GM18526 (cell line): ENCODE data around the gene BCL11A.

ENCODE experiments used
- POLR2A ChIP-seq: IDR thresholded peaks from 3 replicates; pipeline ENCODE4 v1.6.1; 2011; ENCODE audit not compliant: insufficient read length; ENCODE audit errors: extremely low read depth

BCL11A gene

DNA sequence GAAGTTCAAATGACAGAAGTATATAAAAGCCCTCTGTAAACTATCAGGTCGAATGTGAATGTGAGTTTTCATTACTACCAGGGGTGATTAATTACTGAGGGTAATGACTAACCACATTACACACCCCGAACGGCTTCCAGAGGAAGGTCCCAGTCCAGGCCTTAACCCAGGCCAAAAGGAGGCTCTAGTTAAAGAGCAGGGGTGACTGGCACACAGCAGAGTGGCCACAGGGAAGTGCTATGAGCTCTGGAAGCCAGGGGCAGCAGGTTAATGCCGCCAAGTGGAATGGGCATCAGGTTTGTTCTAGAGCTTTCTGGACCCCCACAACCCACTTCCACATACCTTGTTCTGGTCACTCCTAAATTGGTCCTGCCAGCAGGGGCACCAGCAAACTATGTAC lies 87.7 kb downstream of the BCL11A start:
- TF ChIP-seq POLR2A = no peak

GRCh38 chr2:60463249-60463648 lies 90.2 kb downstream of the BCL11A start:
- TF ChIP-seq POLR2A = no peak

- no peak for TF ChIP-seq POLR2A
Observed at GRCh38 chr2:60461421-60462108, 91.9 kb downstream of the BCL11A start.

DNA sequence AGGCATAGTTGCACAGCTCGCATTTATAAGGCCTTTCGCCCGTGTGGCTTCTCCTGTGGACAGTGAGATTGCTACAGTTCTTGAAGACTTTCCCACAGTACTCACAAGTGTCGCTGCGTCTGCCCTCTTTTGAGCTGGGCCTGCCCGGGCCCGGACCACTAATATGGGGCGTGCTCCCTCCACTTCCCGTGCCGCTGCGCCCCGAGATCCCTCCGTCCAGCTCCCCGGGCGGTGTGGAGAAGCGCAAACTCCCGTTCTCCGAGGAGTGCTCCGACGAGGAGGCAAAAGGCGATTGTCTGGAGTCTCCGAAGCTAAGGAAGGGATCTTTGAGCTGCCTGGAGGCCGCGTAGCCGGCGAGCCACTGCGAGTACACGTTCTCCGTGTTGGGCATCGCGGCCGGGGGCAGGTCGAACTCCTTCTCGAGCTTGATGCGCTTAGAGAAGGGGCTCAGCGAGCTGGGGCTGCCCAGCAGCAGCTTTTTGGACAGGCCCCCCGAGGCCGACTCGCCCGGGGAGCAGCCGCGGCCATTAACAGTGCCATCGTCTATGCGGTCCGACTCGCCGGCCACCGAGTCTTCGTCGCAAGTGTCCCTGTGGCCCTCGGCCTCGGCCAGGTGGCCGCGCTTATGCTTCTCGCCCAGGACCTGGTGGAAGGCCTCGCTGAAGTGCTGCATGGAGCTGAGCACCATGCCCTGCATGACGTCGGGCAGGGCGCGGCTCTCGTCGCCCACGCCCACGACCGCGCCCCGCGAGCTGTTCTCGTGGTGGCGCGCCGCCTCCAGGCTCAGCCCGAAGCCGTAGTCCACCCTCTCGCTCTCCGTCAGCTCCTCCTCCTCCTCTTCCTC lies 92.7 kb downstream of the BCL11A start:
- no peak for TF ChIP-seq POLR2A

GRCh38 chr2:60459851-60460250 lies 93.6 kb downstream of the BCL11A start:
- TF ChIP-seq POLR2A = no peak

GRCh38 chr2:60456115-60456770 lies 97.2 kb downstream of the BCL11A start:
- no peak for TF ChIP-seq POLR2A

- TF ChIP-seq POLR2A = no peak
Observed at GRCh38 chr2:60453872-60454271, 99.6 kb downstream of the BCL11A start.

DNA sequence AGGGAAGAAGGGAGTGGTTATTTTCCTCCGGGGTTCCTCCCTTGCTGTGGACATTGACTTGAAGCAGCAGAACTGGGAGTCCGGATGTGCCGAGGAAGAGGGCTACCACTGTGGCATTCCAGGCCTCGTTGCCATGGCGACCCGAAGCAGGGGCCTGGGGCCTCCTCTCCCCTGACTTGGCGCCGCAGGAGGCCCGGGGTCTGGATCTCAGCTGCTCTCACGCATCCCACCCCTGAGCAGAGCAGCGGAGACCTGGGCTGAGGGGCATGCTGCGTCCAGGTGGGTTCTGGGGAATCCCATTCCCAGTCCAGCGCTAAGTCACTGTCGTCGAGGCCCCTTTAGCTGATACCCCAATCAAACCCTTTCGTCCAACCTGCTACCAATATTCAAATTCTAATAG lies 100.2 kb downstream of the BCL11A start:
- TF ChIP-seq POLR2A = no peak

- no peak for TF ChIP-seq POLR2A
Observed at GRCh38 chr2:60450488-60450887, 103.0 kb downstream of the BCL11A start.

DNA sequence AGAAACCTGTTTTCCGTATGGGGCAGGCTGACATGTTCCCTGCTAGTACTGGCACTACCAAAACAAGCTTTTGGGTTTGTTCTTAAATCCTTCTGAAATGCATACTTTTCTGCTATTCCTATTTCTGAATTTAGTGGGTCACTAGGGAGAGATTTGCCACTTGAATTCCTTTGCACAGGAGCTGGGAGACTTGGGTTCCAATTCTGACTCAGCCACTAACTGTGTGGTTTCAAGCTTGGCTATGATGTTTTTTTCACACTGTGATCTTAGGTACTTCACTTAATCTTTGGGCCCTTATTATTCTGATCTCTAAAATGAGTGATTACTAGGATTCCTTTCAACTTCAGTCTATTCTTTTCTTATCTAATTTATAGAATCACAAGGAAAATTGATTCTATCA lies 105.5 kb downstream of the BCL11A start:
- no peak for TF ChIP-seq POLR2A

GRCh38 chr2:60446413-60447267 lies 106.8 kb downstream of the BCL11A start:
- no peak for TF ChIP-seq POLR2A

DNA sequence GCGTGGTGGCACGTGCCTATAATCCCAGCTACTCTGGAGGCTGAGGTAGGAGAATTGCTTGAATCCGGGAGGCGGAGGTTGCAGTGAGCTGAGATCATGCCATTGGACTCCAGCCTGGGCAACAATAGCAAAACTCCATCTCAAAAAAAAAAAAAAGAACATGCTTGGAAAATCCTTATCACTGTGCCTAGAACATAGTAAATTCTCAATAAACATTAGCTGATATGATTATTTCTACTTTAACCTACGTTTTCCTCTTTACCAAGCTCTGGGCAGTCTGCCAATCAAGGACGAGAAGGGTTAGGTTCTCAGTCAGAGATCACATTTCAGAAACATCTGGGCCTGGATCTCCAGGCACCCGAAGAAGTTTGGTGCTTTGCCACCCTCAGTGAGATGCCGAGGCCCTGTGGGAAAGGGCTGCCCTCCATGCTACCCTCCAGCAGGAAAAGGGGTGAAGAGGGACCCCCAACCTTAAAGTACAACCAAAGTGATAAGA lies 107.7 kb downstream of the BCL11A start:
- no peak for TF ChIP-seq POLR2A

DNA sequence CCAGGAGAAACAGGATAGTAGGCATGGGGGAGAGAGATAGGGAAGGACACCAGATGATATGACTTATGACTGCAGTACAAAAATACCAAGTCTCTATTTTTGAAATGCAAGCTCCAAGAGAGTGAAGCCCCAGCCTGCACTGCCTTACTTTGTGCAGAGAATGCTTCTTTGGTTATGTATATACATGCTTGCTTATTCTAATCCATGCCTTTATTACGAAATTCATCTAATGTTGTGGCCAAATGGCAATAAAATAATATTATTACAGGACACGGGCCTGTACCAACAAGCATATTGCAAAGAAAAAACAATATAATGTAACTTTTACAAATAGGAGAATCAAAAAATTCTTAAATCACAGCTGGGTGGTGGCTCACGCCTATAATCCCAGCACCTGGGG lies 110.8 kb downstream of the BCL11A start:
- TF ChIP-seq POLR2A = no peak

- no peak for TF ChIP-seq POLR2A
Observed at GRCh38 chr2:60441800-60442199, 111.7 kb downstream of the BCL11A start.

DNA sequence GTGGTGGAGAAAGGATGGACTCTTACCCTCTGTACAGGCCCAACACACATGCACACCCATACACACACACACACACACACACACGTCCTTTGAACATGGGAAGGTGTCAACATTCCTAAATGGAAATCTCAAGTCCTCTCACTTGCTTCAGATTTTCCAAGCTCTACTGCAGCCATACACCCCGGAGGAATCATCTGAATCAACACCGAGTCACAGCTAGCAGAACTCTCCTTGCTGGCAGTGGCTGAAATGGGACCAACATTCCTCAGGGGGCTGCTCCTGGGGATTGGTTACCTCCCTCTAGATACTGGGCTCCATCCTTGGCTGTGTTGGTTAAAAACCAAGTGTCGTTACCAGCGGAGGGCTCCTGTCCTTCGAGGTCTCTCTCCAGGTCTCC lies 112.7 kb downstream of the BCL11A start:
- TF ChIP-seq POLR2A = no peak
